NCI-H446 (cell line): ENCODE data around the gene ERC2.

ENCODE experiments used
- DNase-seq, 2 experiments: peaks; one replicate each; lab custom pipeline; 2025; lab: John Stamatoyannopoulos, UW

ERC2 gene

GRCh38 chr3:55641964-55642363 is 826.3 kb downstream of the ERC2 start:
- DNase-seq = no peak

DNA sequence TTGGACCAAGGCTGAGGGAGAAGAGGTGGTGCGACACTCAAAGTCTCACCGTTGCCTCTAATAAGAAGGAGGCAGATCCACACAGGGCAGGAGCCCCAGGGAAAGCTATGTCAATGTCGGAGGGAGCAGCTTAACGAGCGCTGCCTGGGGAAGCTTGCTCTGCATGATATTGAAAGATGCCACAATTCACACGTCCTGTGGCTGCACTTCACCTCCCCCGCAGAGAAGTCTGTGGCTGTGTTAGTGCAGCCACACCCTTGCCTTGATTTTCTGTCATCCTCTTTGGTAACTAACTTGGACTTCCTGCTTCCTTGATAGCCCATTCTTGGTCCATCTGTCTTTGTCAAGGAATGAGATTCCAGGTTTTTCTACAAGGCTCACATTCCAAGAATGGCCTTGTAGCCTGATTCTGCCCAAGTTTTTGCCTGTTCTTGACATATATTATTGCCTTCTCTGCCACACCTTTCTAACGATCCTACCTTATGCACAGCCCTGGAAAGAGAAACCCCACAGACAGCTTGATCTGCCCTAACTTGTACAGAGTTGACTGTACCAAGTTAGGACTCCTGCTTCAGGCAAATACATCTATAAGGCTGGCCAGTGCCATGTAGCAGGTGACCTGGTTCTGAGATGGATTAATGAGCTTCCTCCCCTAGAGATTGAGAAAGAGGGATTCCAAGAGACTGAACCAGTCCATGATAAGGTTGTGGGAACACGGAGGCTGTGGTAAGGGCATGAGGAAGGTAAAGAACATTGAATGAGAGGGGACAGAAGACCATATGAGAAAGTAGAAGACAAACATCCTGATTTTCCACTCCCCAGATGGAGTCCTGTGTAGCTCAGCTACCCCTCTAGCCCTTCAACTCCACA is 828.1 kb downstream of the ERC2 start:
- DNase-seq = no peak

- no peak for DNase-seq
Measured at GRCh38 chr3:55639143-55639542, 829.1 kb downstream of the ERC2 start.

- no peak for DNase-seq
Measured at GRCh38 chr3:55637906-55638638, 830.2 kb downstream of the ERC2 start.

GRCh38 chr3:55636300-55637195 is 831.7 kb downstream of the ERC2 start:
- no peak for DNase-seq

DNA sequence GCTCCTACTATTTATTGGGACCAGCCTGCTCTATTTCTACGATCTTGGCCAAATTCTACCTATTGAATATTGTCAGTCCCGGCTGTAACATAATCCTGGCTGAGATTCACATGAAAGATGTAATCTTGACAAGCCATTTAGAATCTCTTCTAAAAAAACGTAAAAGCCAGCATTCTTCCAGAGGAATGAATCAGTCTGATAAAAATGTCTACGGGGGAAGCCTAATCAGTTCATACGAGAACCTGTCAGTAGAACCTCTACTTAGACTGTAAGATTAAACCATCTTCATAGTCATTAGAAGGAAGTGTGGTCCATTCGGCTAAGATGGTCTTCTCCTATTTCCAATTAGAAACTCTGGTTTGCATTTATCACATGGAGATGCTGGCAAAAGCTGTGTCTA is 833.9 kb downstream of the ERC2 start:
- no peak for DNase-seq

DNA sequence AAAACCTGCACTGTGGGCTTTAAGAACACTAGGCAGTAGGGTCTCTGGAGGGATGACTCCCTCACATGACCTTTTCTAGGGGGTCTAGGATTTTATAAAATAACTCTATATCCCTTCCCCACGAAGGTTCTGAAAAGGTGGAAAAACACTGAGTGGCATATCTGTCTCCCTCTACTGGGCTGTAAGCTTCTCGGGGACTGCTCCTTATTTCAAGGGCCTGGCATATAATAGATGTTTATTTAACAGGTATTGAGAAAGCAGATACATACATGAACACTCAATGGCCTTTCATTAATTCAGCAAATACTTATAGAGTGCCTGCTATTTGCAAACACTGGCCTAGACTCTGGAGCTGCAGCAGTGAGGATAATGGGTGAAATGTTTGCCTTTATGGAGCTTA is 834.9 kb downstream of the ERC2 start:
- DNase-seq = no peak

DNA sequence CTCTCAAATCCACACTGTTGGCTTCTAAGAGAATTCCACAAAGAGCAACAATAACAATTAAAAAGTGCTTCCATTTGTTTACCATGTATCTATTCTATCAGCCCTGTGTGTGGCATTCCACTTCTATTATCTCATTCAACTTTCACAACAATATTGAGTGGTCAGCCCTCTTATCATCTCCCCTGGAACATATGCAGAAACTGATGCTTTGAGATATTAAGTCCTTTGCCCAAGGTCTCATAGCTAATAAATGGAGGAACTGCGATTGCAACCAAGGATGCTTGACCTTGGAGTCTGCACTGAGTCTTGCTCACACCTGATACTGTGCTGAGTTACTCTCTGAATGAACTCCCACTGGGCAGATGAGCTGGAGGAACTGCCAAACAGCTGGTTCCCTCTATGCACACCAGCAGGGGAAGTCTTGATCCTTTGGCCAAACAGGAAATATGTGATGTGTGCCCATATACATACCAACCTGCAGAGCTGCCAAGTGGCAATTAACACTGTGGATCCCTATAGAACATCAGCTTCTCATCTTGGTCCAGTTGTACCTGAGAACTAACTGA is 836.4 kb downstream of the ERC2 start:
- no peak for DNase-seq

DNA sequence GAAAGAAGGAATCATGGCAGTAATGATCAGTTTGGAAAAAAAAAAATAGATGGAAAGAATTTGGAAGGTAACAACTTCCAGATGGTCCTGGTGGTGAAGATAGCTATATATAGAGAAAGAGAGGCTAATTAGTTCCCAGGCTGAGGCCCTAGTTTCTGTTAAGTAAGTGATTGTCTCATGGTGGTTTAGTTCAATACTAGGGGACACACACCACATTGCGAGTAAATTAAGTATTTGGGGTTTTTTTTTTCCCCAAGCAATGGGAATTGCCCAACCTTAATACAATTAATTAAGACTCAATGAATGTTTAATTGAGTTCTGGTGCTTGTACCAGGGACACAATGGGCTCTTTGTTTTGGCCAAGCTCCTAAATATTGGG is 837.4 kb downstream of the ERC2 start:
- no peak for DNase-seq

DNA sequence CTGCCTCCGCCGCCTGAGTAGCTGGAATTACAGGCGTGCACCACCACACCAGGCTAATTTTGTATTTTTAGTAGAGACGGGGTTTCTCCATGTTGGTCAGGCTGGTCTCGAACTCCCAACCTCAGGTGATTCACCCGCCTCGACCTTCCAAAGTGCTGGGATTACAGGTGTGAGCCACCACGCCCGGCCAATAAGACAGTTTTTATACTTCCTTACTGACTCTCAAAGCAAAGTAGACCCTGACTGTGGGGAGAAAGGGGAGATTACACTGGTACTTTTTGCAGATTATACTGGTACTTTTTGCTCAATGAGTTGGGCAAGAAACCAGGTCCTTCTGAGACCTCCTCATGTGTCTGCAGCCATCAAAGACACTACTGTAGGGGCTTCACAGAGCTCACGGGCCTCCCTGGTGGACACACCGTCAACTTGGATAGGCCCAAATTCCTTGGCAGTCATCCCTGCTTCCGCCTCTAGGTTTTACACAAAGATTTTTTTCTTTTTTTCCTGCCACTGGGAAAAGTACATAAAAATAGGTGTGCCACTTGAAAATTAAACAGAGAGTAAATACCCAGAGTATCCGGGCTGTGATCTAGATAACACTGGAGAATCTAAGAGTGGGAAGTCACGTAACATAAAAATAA is 837.9 kb downstream of the ERC2 start:
- DNase-seq = no peak

DNA sequence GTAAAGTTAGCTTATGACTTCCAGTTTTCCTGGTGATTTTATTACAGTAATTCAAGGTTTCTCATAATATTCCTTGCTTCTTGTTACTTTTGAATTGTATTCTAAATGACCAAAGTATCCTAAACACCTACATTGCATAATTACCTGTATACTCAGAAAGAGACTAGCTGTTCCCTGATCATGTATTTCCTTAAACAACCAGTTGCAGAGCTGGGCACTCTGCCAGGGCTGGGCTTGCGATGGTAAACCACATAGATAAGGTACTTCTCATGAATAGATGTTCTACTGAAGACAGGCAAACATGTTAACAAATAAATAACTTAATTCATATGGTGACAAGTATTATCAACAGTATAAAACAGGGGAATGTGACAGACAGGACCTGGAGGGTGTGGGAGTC is 838.8 kb downstream of the ERC2 start:
- DNase-seq = no peak

DNA sequence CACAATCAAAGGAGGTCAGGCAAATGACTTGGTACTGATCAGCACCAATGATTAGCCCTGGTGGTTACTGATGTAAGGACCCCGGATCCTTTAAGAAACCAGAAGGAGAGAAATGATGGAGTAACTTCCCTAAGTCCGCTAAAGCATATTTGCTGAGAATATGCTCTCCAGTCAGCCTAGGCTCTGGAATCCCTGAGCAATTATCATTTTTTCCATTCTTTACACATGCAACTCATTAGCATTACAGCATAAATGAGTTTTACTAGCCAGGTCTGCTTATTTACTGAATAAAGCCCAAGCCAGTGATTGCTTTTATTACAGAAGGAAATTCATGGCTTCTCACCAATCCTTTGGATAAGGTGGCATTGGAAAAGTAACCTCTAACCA is 842.0 kb downstream of the ERC2 start:
- no peak for DNase-seq

DNA sequence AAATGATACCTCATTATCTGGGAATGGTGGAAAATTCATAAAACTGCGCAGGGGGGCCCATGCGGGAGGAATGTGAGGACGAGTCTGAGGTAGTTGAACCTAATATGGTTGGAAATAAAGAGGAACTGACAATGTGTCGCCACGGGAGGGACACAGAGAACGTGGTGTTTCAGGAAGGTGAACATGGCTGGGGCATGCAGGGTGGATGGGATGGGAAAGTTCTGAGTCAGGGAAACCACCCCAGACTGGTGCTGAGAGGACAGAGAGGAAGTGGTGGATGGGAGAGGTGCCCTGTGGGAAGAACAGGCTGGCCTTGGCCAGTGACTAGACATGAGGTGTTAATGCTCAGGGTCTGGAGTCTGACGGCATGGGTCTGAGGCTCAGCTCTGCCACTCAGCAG is 844.0 kb downstream of the ERC2 start:
- no peak for DNase-seq

DNA sequence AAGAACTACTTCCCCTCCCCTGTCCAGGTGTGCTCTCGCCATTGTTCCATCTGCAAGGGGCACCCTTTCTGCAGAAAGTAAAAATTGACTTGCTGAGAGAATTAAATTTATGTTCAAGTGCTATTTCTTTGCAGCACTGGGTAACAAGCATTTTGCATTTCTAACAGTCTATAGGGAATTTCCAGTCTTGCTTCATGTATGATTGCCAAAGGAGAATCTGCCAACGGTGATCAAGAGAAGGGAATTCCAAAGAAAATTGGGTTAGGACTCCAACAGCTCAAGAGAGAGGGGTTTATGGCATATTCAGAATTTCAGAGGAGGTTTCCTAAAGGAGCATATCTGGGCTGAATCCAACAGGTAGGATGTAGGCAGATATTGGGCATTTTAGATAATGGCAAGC is 844.5 kb downstream of the ERC2 start:
- no peak for DNase-seq

- DNase-seq = no peak
Measured at GRCh38 chr3:55622733-55623132, 845.5 kb downstream of the ERC2 start.

DNA sequence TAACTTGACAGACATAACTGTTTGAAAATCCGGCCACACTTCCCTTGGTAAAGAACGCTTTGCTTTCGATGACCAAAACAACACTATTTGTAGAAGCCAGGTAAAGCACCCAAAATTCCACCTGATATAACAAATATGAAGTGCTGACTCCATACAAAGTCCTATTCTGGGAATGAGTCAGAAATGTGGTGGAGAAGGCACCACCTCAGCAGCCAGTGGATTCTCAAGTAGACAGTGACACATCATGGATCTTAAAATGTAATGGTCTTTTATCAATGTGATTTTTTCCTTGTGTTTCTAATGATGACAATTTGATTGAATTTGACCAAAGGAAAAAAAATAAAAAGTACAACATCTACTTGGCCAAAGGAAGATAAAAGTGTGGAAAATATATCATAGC is 846.2 kb downstream of the ERC2 start:
- no peak for DNase-seq

- no peak for DNase-seq
Measured at GRCh38 chr3:55621648-55622047, 846.6 kb downstream of the ERC2 start.

- no peak for DNase-seq
Measured at GRCh38 chr3:55621026-55621422, 847.2 kb downstream of the ERC2 start.

- no peak for DNase-seq
Measured at GRCh38 chr3:55620351-55621025, 847.8 kb downstream of the ERC2 start.

DNA sequence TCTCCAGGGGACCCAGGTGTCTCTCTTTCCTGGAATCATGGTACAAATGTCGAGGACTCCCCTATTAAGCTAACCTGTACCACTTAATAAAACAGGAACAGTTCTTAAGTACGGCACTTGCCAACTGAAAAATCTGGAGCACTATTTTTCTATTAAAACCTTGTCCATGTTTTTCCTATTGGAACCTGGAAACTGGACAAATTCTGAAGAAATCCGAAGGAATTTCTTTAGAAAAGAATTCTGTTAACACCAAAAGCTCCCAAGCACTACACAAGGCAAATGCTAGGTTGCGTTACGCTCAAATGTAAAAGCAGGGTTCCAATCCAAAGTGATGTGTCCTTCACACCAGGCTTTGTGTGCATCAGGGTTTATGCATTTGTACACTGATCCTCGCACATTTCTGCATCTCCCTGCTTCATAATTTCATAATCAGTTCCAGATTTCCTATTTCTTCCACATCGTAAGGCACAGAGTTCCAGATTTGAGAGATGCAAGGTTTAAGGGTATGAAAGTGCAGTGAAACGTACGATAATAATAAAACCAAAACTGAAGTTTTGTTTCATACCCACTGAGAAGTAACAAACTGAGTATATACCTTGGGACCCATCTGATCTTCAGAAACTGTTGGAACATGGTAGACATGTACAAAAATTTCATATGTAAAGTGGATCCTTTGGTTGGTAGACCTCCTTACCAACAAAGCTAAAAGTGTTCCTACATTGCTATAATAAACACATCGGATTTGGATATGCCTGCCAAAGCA is 849.0 kb downstream of the ERC2 start:
- DNase-seq = no peak
